DMS114 treated with DMSO at 0.1 percent for 48 hours (cell line): ENCODE measurements around the gene HCK.

Experiments used
- DNase-seq: peaks from one replicate; lab custom pipeline; 2025; ENCODE audit not compliant: unreplicated experiment; lab: John Stamatoyannopoulos, UW

Gene HCK

DNA sequence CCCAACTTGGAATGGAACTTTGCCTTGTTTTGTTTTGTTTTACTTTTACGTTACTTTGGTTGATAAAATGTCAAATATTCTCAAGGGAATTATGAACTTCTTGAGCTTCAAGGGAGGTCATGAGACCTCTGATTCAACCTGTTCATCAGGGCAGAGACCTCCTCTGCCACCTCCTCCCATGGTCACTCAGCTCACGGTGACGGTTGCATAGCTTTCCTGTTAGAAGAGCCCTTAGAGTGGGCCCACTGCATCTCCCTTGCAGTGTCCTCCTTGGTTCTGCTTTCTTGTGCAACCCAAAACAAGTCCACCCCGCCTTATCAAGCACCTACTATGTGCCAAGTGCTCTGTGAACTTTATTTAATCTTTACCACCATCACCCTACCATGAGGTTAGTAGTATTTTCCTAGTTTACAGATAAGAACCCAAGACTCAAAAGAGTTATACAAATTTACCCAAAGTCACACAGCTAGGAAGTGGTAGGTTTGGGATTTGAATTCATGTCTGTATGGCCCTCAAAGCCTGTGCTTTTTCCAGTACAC lies 72.9 kb downstream of the HCK start:
- no peak for DNase-seq

- DNase-seq = no peak
Measured at GRCh38 chr20:32125506-32125905, 73.5 kb downstream of the HCK start.

- no peak for DNase-seq
Measured at GRCh38 chr20:32126919-32127318, 74.9 kb downstream of the HCK start.

GRCh38 chr20:32127347-32127746 lies 75.3 kb downstream of the HCK start:
- DNase-seq = no peak

DNA sequence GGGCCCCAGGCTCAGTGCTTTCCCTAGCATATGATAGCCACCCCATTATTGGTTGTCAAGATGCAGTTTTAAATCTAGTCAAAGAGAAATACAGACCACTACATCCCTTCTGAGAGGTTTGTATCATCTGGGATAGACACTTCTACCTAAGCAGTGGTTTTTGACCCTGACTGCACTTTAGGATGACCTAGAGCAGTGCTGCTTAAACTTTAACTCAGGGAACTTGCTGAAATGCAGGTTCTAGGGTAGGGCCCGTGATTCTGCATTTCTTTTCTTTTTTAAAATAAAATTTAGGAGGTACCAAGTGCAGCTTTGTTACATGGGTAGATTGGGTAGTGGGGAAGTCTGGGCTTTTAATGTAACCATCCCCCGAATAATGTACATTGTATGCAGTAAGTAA lies 76.1 kb downstream of the HCK start:
- DNase-seq = no peak

- no peak for DNase-seq
Measured at GRCh38 chr20:32129863-32130262, 77.8 kb downstream of the HCK start.

DNA sequence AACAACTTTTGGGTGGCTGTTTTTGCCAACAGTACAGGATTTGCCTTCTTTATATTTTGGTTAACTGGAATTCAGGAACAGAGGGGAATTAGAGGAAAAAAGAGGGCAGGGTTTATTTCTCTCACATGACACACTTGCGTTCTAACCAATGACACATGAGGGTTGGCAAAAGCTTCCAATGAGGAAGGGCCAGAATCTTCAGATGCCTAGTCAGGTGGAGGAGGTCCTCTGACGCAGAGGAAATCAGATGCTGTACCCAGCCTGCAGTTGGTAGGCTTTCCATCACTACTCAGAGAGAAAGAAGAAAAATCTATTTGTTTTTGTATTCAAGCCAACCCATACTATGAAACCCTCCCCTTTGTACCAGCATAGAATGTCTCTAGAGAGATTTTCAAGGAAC lies 78.3 kb downstream of the HCK start:
- DNase-seq = no peak

DNA sequence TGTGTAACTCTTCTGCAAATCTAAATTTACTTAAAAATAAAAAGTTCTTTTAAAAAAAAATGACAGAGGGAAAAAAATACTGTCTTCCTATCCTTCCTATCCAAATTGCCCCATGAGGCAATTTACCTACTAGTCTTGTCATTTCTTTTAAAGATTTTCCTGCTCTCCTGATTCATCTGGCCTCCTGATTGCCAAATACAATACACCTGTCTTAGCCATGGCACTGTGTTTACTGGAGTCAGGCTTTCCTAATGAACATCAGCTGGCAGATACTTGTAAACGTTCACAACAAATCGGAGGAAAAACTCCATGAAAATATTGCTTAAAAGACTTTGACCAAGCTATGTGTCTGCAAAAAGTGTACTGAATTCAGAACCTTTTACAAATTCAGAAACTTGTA lies 78.9 kb downstream of the HCK start:
- no peak for DNase-seq

- DNase-seq = no peak
Measured at GRCh38 chr20:32132911-32133549, 81.0 kb downstream of the HCK start.

- DNase-seq = no peak
Measured at GRCh38 chr20:32134026-32134425, 82.0 kb downstream of the HCK start.

DNA sequence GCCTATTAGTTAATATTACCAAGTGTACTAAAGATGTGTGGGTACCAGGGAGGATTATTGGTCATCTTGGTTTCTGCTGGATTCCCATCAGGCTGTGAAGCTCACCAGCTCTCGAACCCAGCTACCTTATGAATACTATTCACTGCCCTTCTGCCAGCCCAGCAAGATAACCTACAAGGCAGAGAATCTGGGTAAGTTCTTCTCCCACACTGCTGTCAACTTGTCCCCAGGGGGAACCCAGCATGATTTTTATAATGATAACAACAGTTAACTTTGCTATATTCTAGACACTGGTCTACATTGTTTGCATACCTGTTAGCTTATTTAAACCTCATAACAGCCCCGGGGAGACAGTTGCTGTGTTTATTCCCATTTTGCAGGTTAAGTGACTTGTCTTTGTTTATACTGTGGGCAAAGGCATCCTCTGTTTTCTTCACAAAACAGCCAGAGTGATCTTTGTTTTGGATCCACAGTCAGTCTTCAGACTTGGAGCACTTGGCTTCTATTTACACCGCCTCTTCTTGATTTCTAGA lies 84.0 kb downstream of the HCK start:
- DNase-seq = no peak

GRCh38 chr20:32138921-32139320 lies 86.9 kb downstream of the HCK start:
- no peak for DNase-seq

- DNase-seq = no peak
Measured at GRCh38 chr20:32139947-32140346, 87.9 kb downstream of the HCK start.

- DNase-seq = no peak
Measured at GRCh38 chr20:32140603-32141002, 88.6 kb downstream of the HCK start.

DNA sequence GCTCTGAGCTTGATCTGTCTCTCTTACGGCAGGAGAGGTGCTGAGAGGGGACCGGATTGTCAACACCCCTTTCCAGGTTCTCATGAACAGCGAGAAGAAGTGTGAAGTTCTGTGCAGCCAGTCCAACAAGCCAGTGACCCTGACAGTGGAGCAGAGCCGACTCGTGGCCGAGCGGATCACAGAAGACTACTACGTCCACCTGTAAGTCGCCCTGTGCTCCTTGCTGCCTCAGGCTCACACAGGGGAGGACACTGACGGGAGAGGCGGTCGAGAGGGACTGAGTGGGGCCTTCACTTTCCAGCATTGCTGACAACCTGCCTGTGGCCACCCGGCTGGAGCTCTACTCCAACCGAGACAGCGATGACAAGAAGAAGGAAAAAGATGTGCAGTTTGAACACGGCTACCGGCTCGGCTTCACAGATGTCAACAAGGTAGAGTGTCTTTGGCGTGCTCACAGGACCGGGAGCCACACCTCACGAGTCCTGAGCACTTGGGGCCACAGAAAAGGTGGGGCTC lies 89.5 kb downstream of the HCK start:
- no peak for DNase-seq

DNA sequence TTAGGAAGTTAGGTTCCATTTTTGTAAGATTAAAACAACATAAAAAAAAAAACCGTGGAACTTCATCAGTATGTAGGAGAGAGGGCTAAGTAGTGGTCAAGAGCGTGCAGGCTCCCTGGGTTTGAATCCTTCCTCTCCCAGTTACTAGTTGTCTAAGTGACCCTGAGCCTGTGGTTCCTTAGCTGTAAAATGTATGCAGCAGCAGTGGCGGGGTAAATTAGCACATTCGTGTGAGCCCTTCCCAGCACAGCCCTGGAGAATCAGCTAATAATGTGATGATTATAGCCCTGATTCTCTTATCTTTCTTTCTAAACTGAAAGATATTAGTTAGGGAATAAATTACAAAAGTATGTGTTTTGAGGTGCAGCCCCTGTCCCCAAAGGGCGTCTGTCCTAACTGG lies 90.0 kb downstream of the HCK start:
- DNase-seq = no peak

- DNase-seq = no peak
Measured at GRCh38 chr20:32142991-32143390, 90.9 kb downstream of the HCK start.

DNA sequence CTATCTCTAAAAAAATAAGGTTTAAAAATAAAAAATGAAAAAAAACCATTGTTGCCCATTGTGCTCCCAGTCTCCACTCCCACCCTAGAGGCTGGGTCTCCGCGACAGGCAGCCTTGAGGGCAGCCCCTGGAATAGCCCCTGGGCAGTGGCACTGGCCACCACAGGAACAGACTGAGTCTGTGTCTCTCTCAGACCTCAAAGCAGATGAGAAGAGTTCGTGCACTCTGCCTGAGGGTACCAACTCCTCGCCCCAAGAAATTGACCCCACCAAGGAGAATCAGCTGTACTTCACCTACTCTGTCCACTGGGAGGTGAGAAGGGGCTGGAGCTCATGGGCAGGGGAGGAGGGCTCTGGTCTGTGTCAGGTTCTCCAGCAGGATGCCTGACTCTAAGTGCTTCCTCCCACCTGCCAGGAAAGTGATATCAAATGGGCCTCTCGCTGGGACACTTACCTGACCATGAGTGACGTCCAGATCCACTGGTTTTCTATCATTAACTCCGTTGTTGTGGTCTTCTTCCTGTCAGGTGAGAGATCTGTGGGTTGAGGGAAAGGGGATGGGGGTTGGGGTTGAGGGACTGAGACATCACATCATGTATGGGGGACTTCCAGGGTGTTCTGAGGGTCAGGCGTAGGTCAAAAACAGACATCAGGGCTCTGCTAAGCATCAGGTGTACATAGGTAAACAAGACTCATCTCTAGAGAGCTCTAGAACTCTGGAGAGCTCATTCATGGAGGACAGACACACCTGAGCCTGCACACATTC lies 93.0 kb downstream of the HCK start:
- no peak for DNase-seq

- no peak for DNase-seq
Measured at GRCh38 chr20:32149566-32150170, 97.6 kb downstream of the HCK start.

GRCh38 chr20:32150291-32150848 lies 98.3 kb downstream of the HCK start:
- DNase-seq = no peak
